HepG2 (cell line): ENCODE measurements around the gene CLDN10.

Experiments
- ATF6 ChIP-seq: sonication (generic); formaldehyde crosslinking; conservative IDR thresholded peaks from 2 replicates; pipeline ENCODE4 v1.4.0; 2020; ENCODE audit warnings: missing genetic modification reagents
- CTCF ChIP-seq: sonication (generic); formaldehyde crosslinking; IDR thresholded peaks from 2 replicates; pipeline ENCODE4 v1.5.0; 2020; ENCODE audit warnings: mild to moderate bottlenecking, missing genetic modification reagents, moderate library complexity
- FOXJ3 ChIP-seq: sonication (generic); formaldehyde crosslinking; IDR thresholded peaks from 2 replicates; pipeline ENCODE4 v1.4.0; 2020; ENCODE audit warnings: missing genetic modification reagents, mild to moderate bottlenecking, borderline replicate concordance
- PHF8 ChIP-seq: sonication (generic); formaldehyde crosslinking; IDR thresholded peaks from 2 replicates; pipeline ENCODE4 v1.5.0; 2020; ENCODE audit warnings: missing genetic modification reagents
- POLR2A ChIP-seq, 2 experiments: IDR thresholded peaks; 2 replicates each; pipeline ENCODE4 v1.6.1; 2011; ENCODE audit warnings: low read depth in 2 of 2, low read length in 2 of 2, mild to moderate bottlenecking in 1 of 2, moderate library complexity in 1 of 2; ENCODE audit not compliant: insufficient read depth in 1 of 2
- SNAPC4 ChIP-seq: sonication (generic); formaldehyde crosslinking; IDR thresholded peaks from 2 replicates; pipeline ENCODE4 v1.4.0; 2020; ENCODE audit warnings: mild to moderate bottlenecking, missing genetic modification reagents
- USF2 ChIP-seq, 2 experiments: sonication (generic) in 1 of 2; formaldehyde crosslinking in 1 of 2; IDR thresholded peaks; 2 replicates each; pipeline versions ENCODE4 v1.5.1 to v1.6.1; 2011 to 2020; ENCODE audit warnings: borderline replicate concordance in 1 of 2, low read depth in 1 of 2, low read length in 1 of 2, mild to moderate bottlenecking in 1 of 2, missing genetic modification reagents in 1 of 2, moderate library complexity in 1 of 2
- ZNF234 ChIP-seq: sonication (generic); formaldehyde crosslinking; conservative IDR thresholded peaks from 2 replicates; pipeline ENCODE4 v1.5.1; 2020; ENCODE audit warnings: mild to moderate bottlenecking, missing genetic modification reagents
- ZNF274 ChIP-seq: sonication (generic); formaldehyde crosslinking; IDR thresholded peaks from 2 replicates; pipeline ENCODE4 v1.5.1; 2020; ENCODE audit warnings: mild to moderate bottlenecking, missing genetic modification reagents

- TF ChIP-seq POLR2A (IDR thresholded peaks at IDR 0.05; ENCODE audit: insufficient read depth in 1 of 2, low read depth in 2 of 2, low read length in 2 of 2): no peak
- TF ChIP-seq ZNF234: no peak
- TF ChIP-seq USF2 (IDR thresholded peaks at IDR 0.05; ENCODE audit: low read depth, low read length): no peak
- TF ChIP-seq USF2 (CRISPR knock-in tag; IDR thresholded peaks at IDR 0.05; ENCODE audit: borderline replicate concordance): no peak
- no peak for TF ChIP-seq ZNF274 (CRISPR knock-in tag)
- TF ChIP-seq SNAPC4 (CRISPR knock-in tag): no peak
- TF ChIP-seq FOXJ3 (CRISPR knock-in tag): no peak
- TF ChIP-seq PHF8: no peak
- TF ChIP-seq ATF6 (CRISPR knock-in tag): no peak
- no peak for TF ChIP-seq CTCF (CRISPR knock-in tag)
Measured at GRCh38 chr13:95530178-95530577, 22.3 kb upstream of the CLDN10 start.
